SK-N-MC (cell line): Measurements from ENCODE around the gene PLD5.
"Not testable (repeated sequence)": the region's sequence is repeated elsewhere in the genome, so short reads cannot be mapped to it uniquely, and the experiment has no call there.

Experiments
- DNase-seq: peaks from one replicate; pipeline ENCODE4 v3.0.0-alpha.2; 2011; ENCODE audit warnings: low read depth, low spot score
- H3K27ac ChIP-seq: fragments of 200-600 bp; sonication (generic); 2 replicates; pipeline ENCODE4 v1.5.1; 2016; ENCODE audit warnings: mixed run types
- H3K36me3 ChIP-seq: fragments of 200-600 bp; sonication (generic); 2 replicates; pipeline ENCODE4 v1.6.1; 2017; ENCODE audit warnings: antibody characterized with exemption, low read length, mixed read lengths; ENCODE audit not compliant: insufficient read depth
- H3K4me3 ChIP-seq: fragments of 200-600 bp; sonication (generic); 2 replicates; pipeline ENCODE4 v1.5.1; 2016
- H3K9ac ChIP-seq: fragments of 200-600 bp; sonication (generic); 2 replicates; pipeline ENCODE4 v1.8.0; 2017; ENCODE audit warnings: mixed run types, mixed read lengths; ENCODE audit not compliant: insufficient read length
- H3K9me3 ChIP-seq: fragments of 200-600 bp; sonication (generic); 2 replicates; pipeline ENCODE4 v1.6.1; 2017; ENCODE audit warnings: low read depth, mild to moderate bottlenecking, antibody characterized with exemption, low read length, moderate library complexity, mixed read lengths
- EZH2 ChIP-seq: fragments of 200-600 bp; sonication (generic); IDR thresholded peaks from one replicate; pipeline ENCODE4 v1.6.1; 2017; ENCODE audit warnings: antibody characterized with exemption
- FOXP2 ChIP-seq: optimal IDR thresholded peaks from 2 replicates; pipeline ENCODE3; 2011; ENCODE audit warnings: mild to moderate bottlenecking, moderate library complexity; ENCODE audit not compliant: insufficient read depth; ENCODE audit errors: extremely low read length, control extremely low read depth
- POLR2AphosphoS5 ChIP-seq: IDR thresholded peaks from 2 replicates; pipeline ENCODE4 v1.6.1; 2012; ENCODE audit warnings: mild to moderate bottlenecking, low read depth, low read length, borderline replicate concordance

The PLD5 gene

GRCh38 chr1:242189591-242189990 is 334.9 kb downstream of the PLD5 start:
- Histone ChIP-seq H3K36me3 (no peaks in the 10 kb centered on the region), H3K27ac (no peak overlapping the region), H3K9ac (no peak overlapping the region), H3K9me3 (no peaks in the 10 kb centered on the region), H3K4me3 (no peak overlapping the region)
- DNase-seq: no peak
- TF ChIP-seq POLR2AphosphoS5 (no peak), EZH2 (no peak), FOXP2 (no peak)

- TF ChIP-seq EZH2 (no peak), FOXP2 (no peak), POLR2AphosphoS5 (no peak)
- no peak overlapping the region for H3K27ac ChIP-seq
- no peak overlapping the region for H3K9ac ChIP-seq
- H3K36me3 ChIP-seq: no peaks in the 10 kb centered on the region
- no peaks in the 10 kb centered on the region for H3K9me3 ChIP-seq
- H3K4me3 ChIP-seq: no peak overlapping the region
- no peak for DNase-seq
Observed at GRCh38 chr1:242187816-242188215, 336.7 kb downstream of the PLD5 start.

GRCh38 chr1:242187171-242187570 is 337.3 kb downstream of the PLD5 start:
- Histone ChIP-seq H3K9me3 (no peaks in the 10 kb centered on the region), H3K4me3 (no peak overlapping the region), H3K27ac (no peak overlapping the region), H3K9ac (no peak overlapping the region), H3K36me3 (no peaks in the 10 kb centered on the region)
- DNase-seq: no peak
- TF ChIP-seq FOXP2 (no peak), POLR2AphosphoS5 (no peak), EZH2 (no peak)

- Histone ChIP-seq H3K4me3 (no peak overlapping the region), H3K9me3 (no peaks in the 10 kb centered on the region), H3K36me3 (no peaks in the 10 kb centered on the region), H3K27ac (no peak overlapping the region), H3K9ac (no peak overlapping the region)
- TF ChIP-seq POLR2AphosphoS5 (no peak), EZH2 (no peak), FOXP2 (no peak)
- no peak for DNase-seq
Observed at GRCh38 chr1:242185731-242186130, 338.8 kb downstream of the PLD5 start.

GRCh38 chr1:242184955-242185354 is 339.5 kb downstream of the PLD5 start:
- DNase-seq: no peak
- no peak overlapping the region for H3K4me3 ChIP-seq
- no peak overlapping the region for H3K27ac ChIP-seq
- no peaks in the 10 kb centered on the region for H3K9me3 ChIP-seq
- no peaks in the 10 kb centered on the region for H3K36me3 ChIP-seq
- no peak overlapping the region for H3K9ac ChIP-seq
- no peak for TF ChIP-seq POLR2AphosphoS5
- no peak for TF ChIP-seq FOXP2
- TF ChIP-seq EZH2: no peak

- H3K36me3 ChIP-seq, H3K4me3 ChIP-seq, H3K9ac ChIP-seq, H3K27ac ChIP-seq, DNase-seq, H3K9me3 ChIP-seq: not testable (repeated sequence)
Observed at GRCh38 chr1:242179767-242180166, 344.7 kb downstream of the PLD5 start.

GRCh38 chr1:242178924-242179708 is 345.4 kb downstream of the PLD5 start:
- DNase-seq: no peak
- Histone ChIP-seq H3K27ac (no peak overlapping the region), H3K4me3 (no peak overlapping the region), H3K9me3 (no peaks in the 10 kb centered on the region), H3K36me3 (no peaks in the 10 kb centered on the region), H3K9ac (no peak overlapping the region)
- TF ChIP-seq EZH2: no peak
- TF ChIP-seq POLR2AphosphoS5: no peak
- TF ChIP-seq FOXP2: no peak

GRCh38 chr1:242178436-242178835 is 346.1 kb downstream of the PLD5 start:
- Histone ChIP-seq H3K9ac (no peak overlapping the region), H3K4me3 (no peak overlapping the region), H3K36me3 (no peaks in the 10 kb centered on the region), H3K9me3 (no peaks in the 10 kb centered on the region), H3K27ac (no peak overlapping the region)
- TF ChIP-seq EZH2 (no peak), POLR2AphosphoS5 (no peak), FOXP2 (no peak)
- no peak for DNase-seq

- no peak for TF ChIP-seq POLR2AphosphoS5
- TF ChIP-seq FOXP2: no peak
- no peak for TF ChIP-seq EZH2
- no peaks in the 10 kb centered on the region for H3K9me3 ChIP-seq
- no peak overlapping the region for H3K4me3 ChIP-seq
- DNase-seq: no peak
- H3K9ac ChIP-seq: no peak overlapping the region
- H3K36me3 ChIP-seq: no peaks in the 10 kb centered on the region
- H3K27ac ChIP-seq: no peak overlapping the region
Observed at GRCh38 chr1:242162140-242162539, 362.4 kb downstream of the PLD5 start.
